Measurements from ENCODE around the gene TMEM214. TPM values are rescaled to one million over a fixed set of nuclear protein-coding genes. Genes with fewer than 3 reads are reported as not detected.

TMEM214 gene
- total RNA-seq, 2 donors from 2014 or later = 42.4 to 47.3 TPM

GRCh38 chr2:27018142-27018541 lies 14.6 kb upstream of the TMEM214 start:
- H3K9me3 ChIP-seq (ENCODE audit: control insufficient read depth, low read length, poor library complexity, severe bottlenecking) = peaks cover 2% of the 10 kb centered on the region
- no peaks in the 10 kb centered on the region for H3K4me1 Mint-ChIP-seq
- H3K27ac Mint-ChIP-seq = no peak overlapping the region
- no peak overlapping the region for H3K4me3 Mint-ChIP-seq
- DNase-seq (no peak), ATAC-seq (no peak)
- H3K36me3 Mint-ChIP-seq (ENCODE audit: low read depth) = no peaks in the 10 kb centered on the region
- no peaks in the 10 kb centered on the region for H3K27me3 Mint-ChIP-seq

GRCh38 chr2:27019459-27019858 lies 13.3 kb upstream of the TMEM214 start:
- Mint-ChIP-seq H3K36me3 (ENCODE audit: low read depth) (no peaks in the 10 kb centered on the region), H3K27ac (peak overlapping the region; percentile 76), H3K4me3 (no peak overlapping the region), H3K4me1 (no peaks in the 10 kb centered on the region), H3K27me3 (no peaks in the 10 kb centered on the region)
- no peak for ATAC-seq
- peaks cover 2% of the 10 kb centered on the region for H3K9me3 ChIP-seq (ENCODE audit: control insufficient read depth, low read length, poor library complexity, severe bottlenecking)
- no peak for DNase-seq

- no peaks in the 10 kb centered on the region for H3K36me3 Mint-ChIP-seq (ENCODE audit: low read depth)
These were observed 12.6 kb upstream of the TMEM214 start for GRCh38 chr2:27019931-27020855.

GRCh38 chr2:27021253-27022049 lies 11.3 kb upstream of the TMEM214 start:
- H3K4me3 Mint-ChIP-seq = no peak overlapping the region
- peak overlapping the region; percentile 76 for H3K27ac Mint-ChIP-seq
- peaks cover 1% of the 10 kb centered on the region for H3K4me1 Mint-ChIP-seq
- ATAC-seq (no peak), DNase-seq (no peak)
- H3K27me3 Mint-ChIP-seq = no peaks in the 10 kb centered on the region
- peaks cover 2% of the 10 kb centered on the region for H3K9me3 ChIP-seq (ENCODE audit: control insufficient read depth, low read length, poor library complexity, severe bottlenecking)
- no peaks in the 10 kb centered on the region for H3K36me3 Mint-ChIP-seq (ENCODE audit: low read depth)

More at GRCh38 chr2:27019931-27020855, 12.6 kb upstream of the TMEM214 start:
- H3K4me3 Mint-ChIP-seq = no peak overlapping the region
- ATAC-seq = no peak
- no peak for DNase-seq
- peak overlapping the region; percentile 76 for H3K27ac Mint-ChIP-seq
- no peaks in the 10 kb centered on the region for H3K4me1 Mint-ChIP-seq
- no peaks in the 10 kb centered on the region for H3K27me3 Mint-ChIP-seq
- H3K9me3 ChIP-seq (ENCODE audit: control insufficient read depth, low read length, poor library complexity, severe bottlenecking) = peaks cover 2% of the 10 kb centered on the region

GRCh38 chr2:27023740-27024139 lies 9.0 kb upstream of the TMEM214 start:
- Mint-ChIP-seq H3K36me3 (ENCODE audit: low read depth) (no peaks in the 10 kb centered on the region), H3K4me1 (peaks cover 8% of the 10 kb centered on the region), H3K27me3 (no peaks in the 10 kb centered on the region), H3K4me3 (no peak overlapping the region), H3K27ac (no peak overlapping the region)
- no peaks in the 10 kb centered on the region for H3K9me3 ChIP-seq (ENCODE audit: control insufficient read depth, low read length, poor library complexity, severe bottlenecking)
- ATAC-seq (no peak), DNase-seq (no peak)

GRCh38 chr2:27024188-27024587 lies 8.6 kb upstream of the TMEM214 start:
- Mint-ChIP-seq H3K4me1 (peaks cover 9% of the 10 kb centered on the region), H3K27me3 (no peaks in the 10 kb centered on the region), H3K27ac (no peak overlapping the region), H3K4me3 (no peak overlapping the region), H3K36me3 (ENCODE audit: low read depth) (no peaks in the 10 kb centered on the region)
- no peak for ATAC-seq
- DNase-seq = no peak
- no peaks in the 10 kb centered on the region for H3K9me3 ChIP-seq (ENCODE audit: control insufficient read depth, low read length, poor library complexity, severe bottlenecking)

- Mint-ChIP-seq H3K27ac (no peak overlapping the region), H3K27me3 (no peaks in the 10 kb centered on the region), H3K36me3 (ENCODE audit: low read depth) (no peaks in the 10 kb centered on the region), H3K4me3 (no peak overlapping the region), H3K4me1 (peaks cover 12% of the 10 kb centered on the region)
- DNase-seq (no peak), ATAC-seq (no peak)
- H3K9me3 ChIP-seq (ENCODE audit: control insufficient read depth, low read length, poor library complexity, severe bottlenecking) = no peaks in the 10 kb centered on the region
These were observed 8.0 kb upstream of the TMEM214 start for GRCh38 chr2:27024812-27025211.

- no peak overlapping the region for H3K4me3 Mint-ChIP-seq
- H3K36me3 Mint-ChIP-seq (ENCODE audit: low read depth) = no peaks in the 10 kb centered on the region
These were observed 7.4 kb upstream of the TMEM214 start for GRCh38 chr2:27025281-27025800.

GRCh38 chr2:27025861-27026851 lies 6.6 kb upstream of the TMEM214 start:
- DNase-seq (no peak), ATAC-seq (no peak)
- Mint-ChIP-seq H3K36me3 (ENCODE audit: low read depth) (no peaks in the 10 kb centered on the region), H3K27me3 (no peaks in the 10 kb centered on the region), H3K27ac (no peak overlapping the region), H3K4me1 (peaks cover 17% of the 10 kb centered on the region), H3K4me3 (no peak overlapping the region)
- no peaks in the 10 kb centered on the region for H3K9me3 ChIP-seq (ENCODE audit: control insufficient read depth, low read length, poor library complexity, severe bottlenecking)

More at GRCh38 chr2:27025281-27025800, 7.4 kb upstream of the TMEM214 start:
- H3K9me3 ChIP-seq (ENCODE audit: control insufficient read depth, low read length, poor library complexity, severe bottlenecking) = no peaks in the 10 kb centered on the region
- no peak for DNase-seq
- Mint-ChIP-seq H3K4me1 (peaks cover 14% of the 10 kb centered on the region), H3K27ac (no peak overlapping the region), H3K27me3 (no peaks in the 10 kb centered on the region)
- ATAC-seq = no peak

- no peaks in the 10 kb centered on the region for H3K9me3 ChIP-seq (ENCODE audit: control insufficient read depth, low read length, poor library complexity, severe bottlenecking)
- Mint-ChIP-seq H3K27me3 (no peaks in the 10 kb centered on the region), H3K4me3 (no peak overlapping the region), H3K36me3 (ENCODE audit: low read depth) (no peaks in the 10 kb centered on the region), H3K27ac (no peak overlapping the region), H3K4me1 (peaks cover 21% of the 10 kb centered on the region)
- ATAC-seq (no peak), DNase-seq (no peak)
These were observed 5.5 kb upstream of the TMEM214 start for GRCh38 chr2:27027211-27027651.

- no peaks in the 10 kb centered on the region for H3K9me3 ChIP-seq (ENCODE audit: control insufficient read depth, low read length, poor library complexity, severe bottlenecking)
- Mint-ChIP-seq H3K27me3 (no peaks in the 10 kb centered on the region), H3K36me3 (ENCODE audit: low read depth) (no peaks in the 10 kb centered on the region), H3K4me3 (no peak overlapping the region), H3K27ac (no peak overlapping the region), H3K4me1 (peaks cover 29% of the 10 kb centered on the region)
- no peak for ATAC-seq
- no peak for DNase-seq
These were observed 3.7 kb upstream of the TMEM214 start for GRCh38 chr2:27029051-27029450.

GRCh38 chr2:27033253-27033852 lies 588 bp downstream of the TMEM214 start:
- ATAC-seq = no peak
- peak overlapping the region; percentile 88 for H3K27ac Mint-ChIP-seq
- H3K27me3 Mint-ChIP-seq = no peaks in the 10 kb centered on the region
- DNase-seq = no peak
- H3K4me3 Mint-ChIP-seq = peak overlapping the region; percentile 96
- no peaks in the 10 kb centered on the region for H3K9me3 ChIP-seq (ENCODE audit: control insufficient read depth, low read length, poor library complexity, severe bottlenecking)
- H3K4me1 Mint-ChIP-seq = peaks cover 35% of the 10 kb centered on the region
- no peaks in the 10 kb centered on the region for H3K36me3 Mint-ChIP-seq (ENCODE audit: low read depth)
